WERI-Rb-1 (cell line): ENCODE data around the gene CCDC34.

Experiments
- DNase-seq: peaks from one replicate; pipeline ENCODE4 v3.0.0-alpha.2; 2020
- H3K27ac ChIP-seq: fragments of 250-450 bp; sonication (Bioruptor Pico); 2 replicates; pipeline ENCODE4 v1.5.1; 2020; ENCODE audit warnings: mild to moderate bottlenecking, moderate library complexity
- H3K27me3 ChIP-seq: fragments of 250-450 bp; sonication (Bioruptor Pico); 2 replicates; pipeline ENCODE4 v1.5.1; 2021; ENCODE audit warnings: mild to moderate bottlenecking, low read depth, moderate library complexity; ENCODE audit not compliant: insufficient read depth, severe bottlenecking
- H3K36me3 ChIP-seq: fragments of 250-450 bp; sonication (Bioruptor Pico); 2 replicates; pipeline ENCODE4 v1.5.1; 2020; ENCODE audit warnings: mild to moderate bottlenecking, moderate library complexity
- H3K4me3 ChIP-seq: 2 replicates; pipeline ENCODE4 v1.5.1; 2011; ENCODE audit warnings: low read depth, mild to moderate bottlenecking, control low read depth, low read length
- H3K9me3 ChIP-seq: fragments of 250-450 bp; sonication (Bioruptor Pico); 2 replicates; pipeline ENCODE4 v1.5.1; 2021; ENCODE audit warnings: mild to moderate bottlenecking, moderate library complexity; ENCODE audit not compliant: severe bottlenecking
- CTCF ChIP-seq: IDR thresholded peaks from 2 replicates; pipeline ENCODE4 v1.5.1; 2011; ENCODE audit warnings: low read depth, mild to moderate bottlenecking, control low read depth, inconsistent platforms, low read length

Gene CCDC34

DNA sequence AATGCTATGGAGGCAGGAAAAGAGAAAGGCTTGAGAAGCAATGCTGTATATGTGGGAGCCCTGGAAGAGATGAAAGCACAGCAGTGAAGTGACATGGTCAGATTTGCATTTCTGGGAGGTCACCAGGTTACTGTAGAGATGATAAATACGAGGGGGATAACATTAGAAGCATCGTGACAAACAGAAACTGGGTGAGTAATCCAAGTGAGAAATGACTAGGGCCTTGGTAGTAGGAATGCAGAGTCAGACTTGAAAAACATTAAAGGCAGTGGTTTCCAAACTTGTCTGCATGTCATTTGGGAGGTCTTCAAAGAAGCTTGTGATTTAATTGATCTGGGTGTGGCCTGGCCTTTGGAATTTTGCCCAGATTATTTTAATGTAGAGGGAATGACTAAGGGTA lies 43.9 kb downstream of the CCDC34 start:
- H3K4me3 ChIP-seq, result no peak overlapping the region
- no peaks in the 10 kb centered on the region for H3K36me3 ChIP-seq
- no peak for DNase-seq
- TF ChIP-seq CTCF, result no peak
- H3K9me3 ChIP-seq, result no peaks in the 10 kb centered on the region
- no peaks in the 10 kb centered on the region for H3K27me3 ChIP-seq
- H3K27ac ChIP-seq, result no peak overlapping the region

DNA sequence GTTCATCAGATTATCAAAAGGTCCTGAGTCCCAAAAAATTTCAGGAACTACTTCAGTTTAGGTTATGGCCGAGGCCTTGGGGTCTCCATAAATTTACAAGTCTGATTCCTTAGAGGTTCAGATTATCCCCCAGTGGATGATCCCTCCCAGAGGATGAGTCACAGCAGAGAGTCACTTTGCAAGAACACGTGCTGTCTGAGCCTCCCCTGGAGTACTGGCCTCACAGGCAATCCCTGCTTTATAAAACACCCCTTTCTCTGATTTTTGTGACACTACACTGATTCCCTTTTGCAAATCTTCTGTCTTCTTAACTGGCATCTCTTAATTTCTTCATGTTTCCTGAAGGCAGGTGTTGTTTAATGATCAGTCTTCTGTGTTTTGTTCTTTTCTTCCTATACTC lies 45.3 kb downstream of the CCDC34 start:
- Histone ChIP-seq H3K4me3 (no peak overlapping the region), H3K9me3 (no peaks in the 10 kb centered on the region), H3K36me3 (no peaks in the 10 kb centered on the region), H3K27ac (no peak overlapping the region), H3K27me3 (no peaks in the 10 kb centered on the region)
- TF ChIP-seq CTCF, result no peak
- peak; percentile 24 for DNase-seq

GRCh38 chr11:27315836-27316235 lies 47.2 kb downstream of the CCDC34 start:
- H3K9me3 ChIP-seq, result no peaks in the 10 kb centered on the region
- no peak for DNase-seq
- H3K4me3 ChIP-seq, result no peak overlapping the region
- H3K36me3 ChIP-seq, result no peaks in the 10 kb centered on the region
- no peak overlapping the region for H3K27ac ChIP-seq
- no peaks in the 10 kb centered on the region for H3K27me3 ChIP-seq
- no peak for TF ChIP-seq CTCF

- no peaks in the 10 kb centered on the region for H3K9me3 ChIP-seq
- H3K4me3 ChIP-seq, result no peak overlapping the region
- no peaks in the 10 kb centered on the region for H3K27me3 ChIP-seq
- no peaks in the 10 kb centered on the region for H3K36me3 ChIP-seq
- TF ChIP-seq CTCF, result no peak
- H3K27ac ChIP-seq, result no peak overlapping the region
- no peak for DNase-seq
These were observed 49.7 kb downstream of the CCDC34 start for GRCh38 chr11:27313157-27313821.

- Histone ChIP-seq H3K36me3 (no peaks in the 10 kb centered on the region), H3K27me3 (no peaks in the 10 kb centered on the region), H3K27ac (no peak overlapping the region), H3K4me3 (no peak overlapping the region), H3K9me3 (no peaks in the 10 kb centered on the region)
- no peak for TF ChIP-seq CTCF
- no peak for DNase-seq
These were observed 50.9 kb downstream of the CCDC34 start for GRCh38 chr11:27312110-27312509.

GRCh38 chr11:27310707-27311106 lies 52.3 kb downstream of the CCDC34 start:
- no peaks in the 10 kb centered on the region for H3K27me3 ChIP-seq
- no peak for TF ChIP-seq CTCF
- no peak for DNase-seq

More at GRCh38 chr11:27310707-27311106, 52.3 kb downstream of the CCDC34 start:
- H3K4me3 ChIP-seq, result no peak overlapping the region
- H3K9me3 ChIP-seq, result no peaks in the 10 kb centered on the region
- H3K36me3 ChIP-seq, result no peaks in the 10 kb centered on the region
- H3K27ac ChIP-seq, result no peak overlapping the region
